ENCODE measurements around the gene ZNF57. TPM values are rescaled to one million over a fixed set of nuclear protein-coding genes. Genes with fewer than 3 reads are reported as not detected.
"Not testable (repeated sequence)": the region's sequence is repeated elsewhere in the genome, so short reads cannot be mapped to it uniquely, and the experiment has no call there.

Gene ZNF57
- total and polyA plus RNA-seq, 2 experiments from 2014 or later = 6.4 to 10.8 TPM

DNA sequence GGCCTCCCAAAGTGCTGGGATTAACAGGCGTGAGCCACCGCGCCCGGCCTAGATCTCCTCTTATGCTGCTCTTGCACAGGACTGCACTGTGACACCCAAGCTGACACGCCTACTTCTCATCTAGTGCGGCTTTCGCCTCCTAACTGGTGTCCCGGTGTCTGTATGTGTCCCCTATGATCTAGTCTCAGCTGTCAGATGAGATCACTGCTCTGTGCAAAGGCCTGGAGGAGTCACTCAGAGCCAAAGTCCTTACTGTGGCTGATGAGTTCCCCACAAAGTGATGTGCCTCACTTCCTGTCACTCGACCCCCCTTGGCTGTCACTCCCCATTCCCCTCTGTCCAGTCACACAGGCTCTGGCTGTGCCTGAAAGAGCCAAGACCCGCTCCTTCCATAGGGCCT, 31.1 kb upstream of the ZNF57 start:
- Histone ChIP-seq H3K27ac (ENCODE audit: low read depth) (no peak overlapping the region), H4K20me1 (replicated peaks; ENCODE audit: insufficient read depth) (no peaks in the 10 kb centered on the region), H3K9me2 (ENCODE audit: insufficient read depth) (no peaks in the 10 kb centered on the region), H3K4me1 (ENCODE audit: insufficient read depth) (no peaks in the 10 kb centered on the region), H3K27me3 (ENCODE audit: insufficient read depth) (no peaks in the 10 kb centered on the region), H3K79me2 (replicated peaks; ENCODE audit: insufficient read depth) (no peaks in the 10 kb centered on the region), H3K4me3 (no peak overlapping the region), H3K4me2 (no peak overlapping the region), H2AFZ (no peak overlapping the region), H3K36me3 (ENCODE audit: insufficient read depth) (no peaks in the 10 kb centered on the region), H3F3A (replicated peaks; ENCODE audit: low read depth) (no peaks in the 10 kb centered on the region)
- Mint-ChIP-seq H3K4me3 (no peak overlapping the region), H3K27ac (no peak overlapping the region), H3K36me3 (ENCODE audit: low read depth) (peaks cover 36% of the 10 kb centered on the region), H3K27me3 (ENCODE audit: insufficient read depth, low read depth, poor library complexity) (peaks cover 5% of the 10 kb centered on the region), H3K4me1 (no peaks in the 10 kb centered on the region), H3K9me3 (peaks cover 87% of the 10 kb centered on the region)
- no peak for ATAC-seq
- DNase-seq (ENCODE audit: low spot score) = no peak
- no peak for TF ChIP-seq EZH2phosphoT487 (IDR thresholded peaks at IDR 0.05; ENCODE audit: unreplicated experiment)
- TF ChIP-seq, protein P1, sequence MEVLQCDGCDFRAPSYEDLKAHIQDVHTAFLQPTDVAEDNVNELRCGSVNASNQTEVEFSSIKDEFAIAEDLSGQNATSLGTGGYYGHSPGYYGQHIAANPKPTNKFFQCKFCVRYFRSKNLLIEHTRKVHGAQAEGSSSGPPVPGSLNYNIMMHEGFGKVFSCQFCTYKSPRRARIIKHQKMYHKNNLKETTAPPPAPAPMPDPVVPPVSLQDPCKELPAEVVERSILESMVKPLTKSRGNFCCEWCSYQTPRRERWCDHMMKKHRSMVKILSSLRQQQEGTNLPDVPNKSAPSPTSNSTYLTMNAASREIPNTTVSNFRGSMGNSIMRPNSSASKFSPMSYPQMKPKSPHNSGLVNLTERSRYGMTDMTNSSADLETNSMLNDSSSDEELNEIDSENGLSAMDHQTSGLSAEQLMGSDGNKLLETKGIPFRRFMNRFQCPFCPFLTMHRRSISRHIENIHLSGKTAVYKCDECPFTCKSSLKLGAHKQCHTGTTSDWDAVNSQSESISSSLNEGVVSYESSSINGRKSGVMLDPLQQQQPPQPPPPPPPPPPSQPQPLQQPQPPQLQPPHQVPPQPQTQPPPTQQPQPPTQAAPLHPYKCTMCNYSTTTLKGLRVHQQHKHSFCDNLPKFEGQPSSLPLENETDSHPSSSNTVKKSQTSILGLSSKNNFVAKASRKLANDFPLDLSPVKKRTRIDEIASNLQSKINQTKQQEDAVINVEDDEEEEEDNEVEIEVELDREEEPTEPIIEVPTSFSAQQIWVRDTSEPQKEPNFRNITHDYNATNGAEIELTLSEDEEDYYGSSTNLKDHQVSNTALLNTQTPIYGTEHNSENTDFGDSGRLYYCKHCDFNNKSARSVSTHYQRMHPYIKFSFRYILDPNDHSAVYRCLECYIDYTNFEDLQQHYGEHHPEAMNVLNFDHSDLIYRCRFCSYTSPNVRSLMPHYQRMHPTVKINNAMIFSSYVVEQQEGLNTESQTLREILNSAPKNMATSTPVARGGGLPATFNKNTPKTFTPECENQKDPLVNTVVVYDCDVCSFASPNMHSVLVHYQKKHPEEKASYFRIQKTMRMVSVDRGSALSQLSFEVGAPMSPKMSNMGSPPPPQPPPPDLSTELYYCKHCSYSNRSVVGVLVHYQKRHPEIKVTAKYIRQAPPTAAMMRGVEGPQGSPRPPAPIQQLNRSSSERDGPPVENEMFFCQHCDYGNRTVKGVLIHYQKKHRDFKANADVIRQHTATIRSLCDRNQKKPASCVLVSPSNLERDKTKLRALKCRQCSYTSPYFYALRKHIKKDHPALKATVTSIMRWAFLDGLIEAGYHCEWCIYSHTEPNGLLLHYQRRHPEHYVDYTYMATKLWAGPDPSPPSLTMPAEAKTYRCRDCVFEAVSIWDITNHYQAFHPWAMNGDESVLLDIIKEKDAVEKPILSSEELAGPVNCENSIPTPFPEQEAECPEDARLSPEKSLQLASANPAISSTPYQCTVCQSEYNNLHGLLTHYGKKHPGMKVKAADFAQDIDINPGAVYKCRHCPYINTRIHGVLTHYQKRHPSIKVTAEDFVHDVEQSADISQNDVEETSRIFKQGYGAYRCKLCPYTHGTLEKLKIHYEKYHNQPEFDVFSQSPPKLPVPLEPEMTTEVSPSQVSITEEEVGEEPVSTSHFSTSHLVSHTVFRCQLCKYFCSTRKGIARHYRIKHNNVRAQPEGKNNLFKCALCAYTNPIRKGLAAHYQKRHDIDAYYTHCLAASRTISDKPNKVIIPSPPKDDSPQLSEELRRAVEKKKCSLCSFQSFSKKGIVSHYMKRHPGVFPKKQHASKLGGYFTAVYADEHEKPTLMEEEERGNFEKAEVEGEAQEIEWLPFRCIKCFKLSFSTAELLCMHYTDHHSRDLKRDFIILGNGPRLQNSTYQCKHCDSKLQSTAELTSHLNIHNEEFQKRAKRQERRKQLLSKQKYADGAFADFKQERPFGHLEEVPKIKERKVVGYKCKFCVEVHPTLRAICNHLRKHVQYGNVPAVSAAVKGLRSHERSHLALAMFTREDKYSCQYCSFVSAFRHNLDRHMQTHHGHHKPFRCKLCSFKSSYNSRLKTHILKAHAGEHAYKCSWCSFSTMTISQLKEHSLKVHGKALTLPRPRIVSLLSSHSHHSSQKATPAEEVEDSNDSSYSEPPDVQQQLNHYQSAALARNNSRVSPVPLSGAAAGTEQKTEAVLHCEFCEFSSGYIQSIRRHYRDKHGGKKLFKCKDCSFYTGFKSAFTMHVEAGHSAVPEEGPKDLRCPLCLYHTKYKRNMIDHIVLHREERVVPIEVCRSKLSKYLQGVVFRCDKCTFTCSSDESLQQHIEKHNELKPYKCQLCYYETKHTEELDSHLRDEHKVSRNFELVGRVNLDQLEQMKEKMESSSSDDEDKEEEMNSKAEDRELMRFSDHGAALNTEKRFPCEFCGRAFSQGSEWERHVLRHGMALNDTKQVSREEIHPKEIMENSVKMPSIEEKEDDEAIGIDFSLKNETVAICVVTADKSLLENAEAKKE (CRISPR knock-in tag; IDR thresholded peaks at IDR 0.05) = no peak
- no peak for TF ChIP-seq POLR2AphosphoS5 (IDR thresholded peaks at IDR 0.05; ENCODE audit: low read depth)

DNA sequence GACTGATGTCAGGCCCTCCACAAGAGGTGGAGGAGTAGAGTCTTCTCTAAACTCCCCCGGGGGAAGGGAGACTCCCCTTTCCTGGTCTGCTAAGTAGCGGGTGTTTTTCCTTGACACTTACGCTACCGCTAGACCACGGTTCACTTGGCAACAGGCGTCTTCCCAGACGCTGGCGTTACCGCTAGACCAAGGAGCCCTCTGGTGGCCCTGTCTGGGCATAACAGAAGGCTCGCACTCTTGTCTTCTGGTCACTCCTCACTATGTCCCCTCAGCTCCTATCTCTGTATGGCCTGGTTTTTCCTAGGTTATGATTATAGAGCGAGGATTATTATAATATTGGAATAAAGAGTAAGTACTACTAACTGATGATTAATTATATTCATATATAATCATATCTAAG, 28.6 kb upstream of the ZNF57 start:
- not testable (repeated sequence) for H3F3A ChIP-seq (replicated peaks; ENCODE audit: low read depth); H3K27ac Mint-ChIP-seq; H3K4me3 Mint-ChIP-seq; H4K20me1 ChIP-seq (replicated peaks; ENCODE audit: insufficient read depth); ATAC-seq; H2AFZ ChIP-seq; H3K4me1 ChIP-seq (ENCODE audit: insufficient read depth); H3K27me3 Mint-ChIP-seq (ENCODE audit: insufficient read depth, low read depth, poor library complexity); H3K4me1 Mint-ChIP-seq; H3K9me2 ChIP-seq (ENCODE audit: insufficient read depth); H3K36me3 ChIP-seq (ENCODE audit: insufficient read depth); H3K79me2 ChIP-seq (replicated peaks; ENCODE audit: insufficient read depth); H3K4me2 ChIP-seq; H3K4me3 ChIP-seq; H3K27ac ChIP-seq (ENCODE audit: low read depth); H3K27me3 ChIP-seq (ENCODE audit: insufficient read depth)
- peak; percentile 19 for DNase-seq (ENCODE audit: low spot score)
- peaks cover 32% of the 10 kb centered on the region for H3K36me3 Mint-ChIP-seq (ENCODE audit: low read depth)
- TF ChIP-seq, protein P2, sequence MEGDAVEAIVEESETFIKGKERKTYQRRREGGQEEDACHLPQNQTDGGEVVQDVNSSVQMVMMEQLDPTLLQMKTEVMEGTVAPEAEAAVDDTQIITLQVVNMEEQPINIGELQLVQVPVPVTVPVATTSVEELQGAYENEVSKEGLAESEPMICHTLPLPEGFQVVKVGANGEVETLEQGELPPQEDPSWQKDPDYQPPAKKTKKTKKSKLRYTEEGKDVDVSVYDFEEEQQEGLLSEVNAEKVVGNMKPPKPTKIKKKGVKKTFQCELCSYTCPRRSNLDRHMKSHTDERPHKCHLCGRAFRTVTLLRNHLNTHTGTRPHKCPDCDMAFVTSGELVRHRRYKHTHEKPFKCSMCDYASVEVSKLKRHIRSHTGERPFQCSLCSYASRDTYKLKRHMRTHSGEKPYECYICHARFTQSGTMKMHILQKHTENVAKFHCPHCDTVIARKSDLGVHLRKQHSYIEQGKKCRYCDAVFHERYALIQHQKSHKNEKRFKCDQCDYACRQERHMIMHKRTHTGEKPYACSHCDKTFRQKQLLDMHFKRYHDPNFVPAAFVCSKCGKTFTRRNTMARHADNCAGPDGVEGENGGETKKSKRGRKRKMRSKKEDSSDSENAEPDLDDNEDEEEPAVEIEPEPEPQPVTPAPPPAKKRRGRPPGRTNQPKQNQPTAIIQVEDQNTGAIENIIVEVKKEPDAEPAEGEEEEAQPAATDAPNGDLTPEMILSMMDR (conservative IDR thresholded peaks at IDR 0.05; ENCODE audit: low read depth in 2 of 2) = peak; percentile 30 to 31; a peak in 3 of 4 replicates
- peaks cover 85% of the 10 kb centered on the region for H3K9me3 Mint-ChIP-seq
